Measurements from ENCODE around the gene PARK7.
"Not testable (repeated sequence)": the region's sequence is repeated elsewhere in the genome, so short reads cannot be mapped to it uniquely, and the experiment has no call there.

PARK7 gene

GRCh38 chr1:7960867-7961215 is 670 bp upstream of the PARK7 start:
- TF ChIP-seq CTCF (IDR thresholded peaks at IDR 0.05; ENCODE audit: borderline replicate concordance, insufficient read depth, low read depth, low read length): no peak
- peak overlapping the region; percentile 93 for H3K4me3 ChIP-seq (ENCODE audit: low read depth, low read length)

GRCh38 chr1:7962014-7962335 is 464 bp downstream of the PARK7 start:
- peak overlapping the region; percentile 93 for H3K4me3 ChIP-seq (ENCODE audit: low read depth, low read length)
- TF ChIP-seq CTCF (IDR thresholded peaks at IDR 0.05; ENCODE audit: borderline replicate concordance, insufficient read depth, low read depth, low read length): no peak

- H3K4me3 ChIP-seq (ENCODE audit: low read depth, low read length): peak overlapping the region; percentile 93
- TF ChIP-seq CTCF (IDR thresholded peaks at IDR 0.05; ENCODE audit: borderline replicate concordance, insufficient read depth, low read depth, low read length): no peak
These were observed 1.3 kb downstream of the PARK7 start for GRCh38 chr1:7962636-7963377.

GRCh38 chr1:7963378-7963730 is 1.8 kb downstream of the PARK7 start:
- H3K4me3 ChIP-seq (ENCODE audit: low read depth, low read length): not testable (repeated sequence)

GRCh38 chr1:7963841-7964240 is 2.3 kb downstream of the PARK7 start:
- not testable (repeated sequence) for H3K4me3 ChIP-seq (ENCODE audit: low read depth, low read length)

- no peak overlapping the region for H3K4me3 ChIP-seq (ENCODE audit: low read depth, low read length)
- TF ChIP-seq CTCF (IDR thresholded peaks at IDR 0.05; ENCODE audit: borderline replicate concordance, insufficient read depth, low read depth, low read length): no peak
These were observed 3.0 kb downstream of the PARK7 start for GRCh38 chr1:7964476-7964875.

GRCh38 chr1:7967196-7967595 is 5.7 kb downstream of the PARK7 start:
- no peak for TF ChIP-seq CTCF (IDR thresholded peaks at IDR 0.05; ENCODE audit: borderline replicate concordance, insufficient read depth, low read depth, low read length)
- no peak overlapping the region for H3K4me3 ChIP-seq (ENCODE audit: low read depth, low read length)

GRCh38 chr1:7967651-7968050 is 6.1 kb downstream of the PARK7 start:
- no peak overlapping the region for H3K4me3 ChIP-seq (ENCODE audit: low read depth, low read length)
- TF ChIP-seq CTCF (IDR thresholded peaks at IDR 0.05; ENCODE audit: borderline replicate concordance, insufficient read depth, low read depth, low read length): no peak
